Measurements from ENCODE around the gene DNAJB4. TPM values are rescaled to one million over a fixed set of nuclear protein-coding genes. Genes with fewer than 3 reads are reported as not detected.

Gene DNAJB4
- total RNA-seq, 1 donor from 2014 or later: 20.1 TPM

DNA sequence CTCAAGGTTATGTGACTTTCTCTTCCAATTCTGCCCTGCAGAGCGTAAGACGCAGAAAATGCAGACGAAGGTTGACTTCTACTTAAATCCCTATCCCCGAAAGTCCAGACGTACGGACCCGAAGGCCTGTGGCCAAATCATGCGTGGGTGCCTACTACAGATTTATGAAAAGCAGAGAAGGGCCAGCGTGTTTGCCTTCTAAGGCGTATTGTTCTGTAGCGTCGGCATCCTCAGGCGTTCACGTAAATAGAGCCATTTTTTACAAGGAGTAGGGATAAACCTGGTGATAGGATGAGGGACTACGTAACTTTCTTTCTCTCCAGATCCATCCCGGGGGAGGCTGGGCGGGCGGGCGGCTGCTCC lies 40.8 kb downstream of the DNAJB4 start:
- Histone ChIP-seq H3K9me3 (no peaks in the 10 kb centered on the region), H3K27ac (peak overlapping the region; percentile 10 to 28), H3K36me3 (no peaks in the 10 kb centered on the region), H3K4me1 (peaks cover 0 to 4% of the 10 kb centered on the region in 2 donors), H3K4me3 (peak overlapping the region; percentile 65 to 77), H3K27me3 (no peaks in the 10 kb centered on the region)
- no peak for DNase-seq (ENCODE audit: low spot score in 2 of 2)
- TF ChIP-seq, protein P1, sequence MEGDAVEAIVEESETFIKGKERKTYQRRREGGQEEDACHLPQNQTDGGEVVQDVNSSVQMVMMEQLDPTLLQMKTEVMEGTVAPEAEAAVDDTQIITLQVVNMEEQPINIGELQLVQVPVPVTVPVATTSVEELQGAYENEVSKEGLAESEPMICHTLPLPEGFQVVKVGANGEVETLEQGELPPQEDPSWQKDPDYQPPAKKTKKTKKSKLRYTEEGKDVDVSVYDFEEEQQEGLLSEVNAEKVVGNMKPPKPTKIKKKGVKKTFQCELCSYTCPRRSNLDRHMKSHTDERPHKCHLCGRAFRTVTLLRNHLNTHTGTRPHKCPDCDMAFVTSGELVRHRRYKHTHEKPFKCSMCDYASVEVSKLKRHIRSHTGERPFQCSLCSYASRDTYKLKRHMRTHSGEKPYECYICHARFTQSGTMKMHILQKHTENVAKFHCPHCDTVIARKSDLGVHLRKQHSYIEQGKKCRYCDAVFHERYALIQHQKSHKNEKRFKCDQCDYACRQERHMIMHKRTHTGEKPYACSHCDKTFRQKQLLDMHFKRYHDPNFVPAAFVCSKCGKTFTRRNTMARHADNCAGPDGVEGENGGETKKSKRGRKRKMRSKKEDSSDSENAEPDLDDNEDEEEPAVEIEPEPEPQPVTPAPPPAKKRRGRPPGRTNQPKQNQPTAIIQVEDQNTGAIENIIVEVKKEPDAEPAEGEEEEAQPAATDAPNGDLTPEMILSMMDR (IDR thresholded peaks at IDR 0.05): no peak
- intact Hi-C loops (cut with DNase I): loop anchor here (5.0 kb wide), 1 partner anchor 67 kb away; no protein-coding TSS in a partner anchor

DNA sequence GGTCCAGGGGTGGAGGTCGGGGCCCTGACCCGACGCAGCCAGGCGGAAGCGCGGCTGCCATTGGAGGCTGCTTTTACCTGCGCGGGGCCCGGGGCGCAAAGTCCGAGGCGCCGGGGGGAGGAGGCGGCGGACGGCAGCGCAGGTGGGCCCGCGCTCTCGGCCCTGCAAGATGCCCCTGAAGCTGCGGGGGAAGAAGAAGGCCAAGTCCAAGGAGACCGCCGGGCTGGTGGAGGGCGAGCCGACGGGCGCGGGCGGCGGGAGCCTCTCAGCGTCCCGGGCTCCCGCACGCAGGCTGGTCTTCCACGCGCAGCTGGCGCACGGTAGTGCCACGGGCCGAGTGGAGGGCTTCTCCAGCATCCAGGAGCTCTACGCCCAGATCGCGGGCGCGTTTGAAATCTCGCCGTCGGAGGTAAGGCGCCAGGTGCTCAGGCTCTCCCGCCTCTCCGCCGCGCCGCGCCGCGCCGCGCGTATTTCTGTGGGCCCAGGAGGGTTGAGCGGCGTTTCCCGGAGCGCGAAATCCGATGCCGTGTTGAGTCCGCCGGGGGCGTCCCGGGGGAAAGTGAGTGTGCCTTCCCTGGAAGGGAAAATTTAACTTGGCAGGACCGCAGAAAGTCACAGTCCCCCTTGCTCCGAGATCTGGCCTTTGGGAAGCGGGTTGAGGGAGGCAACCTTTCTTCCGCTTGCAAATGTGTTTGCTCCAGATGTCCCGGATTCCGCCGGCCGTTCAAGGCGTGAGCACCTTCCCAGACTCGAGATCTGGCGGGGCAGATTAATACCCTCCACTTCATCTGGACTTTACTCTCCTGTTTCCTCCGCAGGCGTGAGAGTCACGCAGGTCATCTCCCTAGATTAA lies 41.4 kb downstream of the DNAJB4 start, which contains the start of gene GIPC2:
GIPC2 (plus strand) TSS at position 41 of the 853 bp plus-strand sequence; CDS start at position 170, 129 bp downstream.
- Histone ChIP-seq H3K27me3 (no peaks in the 10 kb centered on the region), H3K4me3 (peak within 1 kb of the TSS; percentile 65 to 77), H3K36me3 (no peaks in the 10 kb centered on the region), H3K27ac (peak within 1 kb of the TSS; percentile 10 to 28), H3K4me1 (peaks cover 0 to 4% of the 10 kb centered on the region in 2 donors), H3K9me3 (no peaks in the 10 kb centered on the region)
- peak in 1 of 2 donors; percentile 66 for DNase-seq (ENCODE audit: low spot score in 2 of 2)
- TF ChIP-seq, protein P1 (IDR thresholded peaks at IDR 0.05): no peak
- intact Hi-C loops (cut with DNase I): loop anchor here (5.0 kb wide), 1 partner anchor 66 kb away; no protein-coding TSS in a partner anchor

DNA sequence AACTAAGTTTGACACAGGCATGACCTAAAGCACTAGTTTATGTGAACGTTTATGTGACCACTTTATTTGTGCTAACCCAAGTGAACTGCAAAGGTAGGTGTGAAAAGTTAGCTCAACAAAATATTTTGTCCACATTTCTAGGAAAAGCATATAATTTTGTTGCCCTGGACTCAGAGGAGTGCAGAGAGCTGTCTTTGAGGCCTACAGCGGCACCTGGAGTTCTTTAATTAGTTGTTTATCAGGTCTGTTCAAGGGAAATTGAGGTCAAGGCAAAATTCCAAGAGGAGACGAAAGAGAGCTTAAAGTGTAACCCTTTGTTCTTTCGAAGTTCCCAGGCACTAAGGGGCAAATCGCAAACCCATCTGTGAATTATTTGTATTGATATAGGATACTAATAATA lies 42.4 kb downstream of the DNAJB4 start:
- TF ChIP-seq, protein P1 (IDR thresholded peaks at IDR 0.05): no peak
- Histone ChIP-seq H3K9me3 (no peaks in the 10 kb centered on the region), H3K27me3 (no peaks in the 10 kb centered on the region), H3K27ac (no peak overlapping the region), H3K4me1 (peaks cover 0 to 4% of the 10 kb centered on the region in 2 donors), H3K4me3 (peak overlapping the region in 1 of 2 donors; percentile 65), H3K36me3 (no peaks in the 10 kb centered on the region)
- DNase-seq (ENCODE audit: low spot score in 2 of 2): no peak
- intact Hi-C loops (cut with DNase I): loop anchor here (5.0 kb wide), 1 partner anchor 65 kb away; no protein-coding TSS in a partner anchor

DNA sequence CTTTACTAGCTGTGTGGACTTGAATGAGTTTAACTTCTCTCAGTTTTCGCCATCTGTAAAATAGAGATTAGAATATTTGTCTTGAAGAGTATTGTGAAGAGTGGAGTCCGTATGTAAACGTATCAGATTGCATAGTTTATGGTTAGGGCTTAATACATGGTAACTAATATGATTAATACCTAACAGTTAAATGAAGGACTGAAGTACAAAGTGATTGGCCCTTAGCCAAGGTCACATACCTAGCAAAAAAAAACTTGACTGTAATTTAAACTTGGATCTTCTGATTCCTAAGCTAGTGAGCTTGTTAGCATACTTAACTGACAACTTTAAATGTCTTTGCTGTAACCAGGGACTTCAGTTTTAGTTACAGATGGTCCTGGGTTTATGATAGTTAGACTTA lies 42.9 kb downstream of the DNAJB4 start:
- Histone ChIP-seq H3K4me3 (no peak overlapping the region), H3K36me3 (no peaks in the 10 kb centered on the region), H3K4me1 (peaks cover 0 to 4% of the 10 kb centered on the region in 2 donors), H3K9me3 (no peaks in the 10 kb centered on the region), H3K27me3 (no peaks in the 10 kb centered on the region), H3K27ac (no peak overlapping the region)
- intact Hi-C loops (cut with DNase I): loop anchor here (5.0 kb wide), 1 partner anchor 65 kb away; no protein-coding TSS in a partner anchor
- TF ChIP-seq, protein P1 (IDR thresholded peaks at IDR 0.05): no peak
- DNase-seq (ENCODE audit: low spot score in 2 of 2): no peak

GRCh38 chr1:78048446-78048845 lies 43.7 kb downstream of the DNAJB4 start:
- intact Hi-C loops (cut with DNase I): loop anchor here (5.0 kb wide), 1 partner anchor 64 kb away; no protein-coding TSS in a partner anchor
- Histone ChIP-seq H3K4me3 (no peak overlapping the region), H3K36me3 (no peaks in the 10 kb centered on the region), H3K27ac (no peak overlapping the region), H3K4me1 (peaks cover 0 to 4% of the 10 kb centered on the region in 2 donors), H3K9me3 (no peaks in the 10 kb centered on the region), H3K27me3 (no peaks in the 10 kb centered on the region)
- TF ChIP-seq, protein P1 (IDR thresholded peaks at IDR 0.05): no peak
- no peak for DNase-seq (ENCODE audit: low spot score in 2 of 2)
